HG03025 (cell line): ENCODE measurements around the gene BRI3.

ENCODE experiments used
- ATAC-seq: cut with Tn5 transposase; IDR thresholded peaks from one replicate; pipeline ENCODE4 v1.9.1; 2021; ENCODE audit warnings: mild to moderate bottlenecking, moderate library complexity; ENCODE audit not compliant: unreplicated experiment, low FRiP score

The BRI3 gene

DNA sequence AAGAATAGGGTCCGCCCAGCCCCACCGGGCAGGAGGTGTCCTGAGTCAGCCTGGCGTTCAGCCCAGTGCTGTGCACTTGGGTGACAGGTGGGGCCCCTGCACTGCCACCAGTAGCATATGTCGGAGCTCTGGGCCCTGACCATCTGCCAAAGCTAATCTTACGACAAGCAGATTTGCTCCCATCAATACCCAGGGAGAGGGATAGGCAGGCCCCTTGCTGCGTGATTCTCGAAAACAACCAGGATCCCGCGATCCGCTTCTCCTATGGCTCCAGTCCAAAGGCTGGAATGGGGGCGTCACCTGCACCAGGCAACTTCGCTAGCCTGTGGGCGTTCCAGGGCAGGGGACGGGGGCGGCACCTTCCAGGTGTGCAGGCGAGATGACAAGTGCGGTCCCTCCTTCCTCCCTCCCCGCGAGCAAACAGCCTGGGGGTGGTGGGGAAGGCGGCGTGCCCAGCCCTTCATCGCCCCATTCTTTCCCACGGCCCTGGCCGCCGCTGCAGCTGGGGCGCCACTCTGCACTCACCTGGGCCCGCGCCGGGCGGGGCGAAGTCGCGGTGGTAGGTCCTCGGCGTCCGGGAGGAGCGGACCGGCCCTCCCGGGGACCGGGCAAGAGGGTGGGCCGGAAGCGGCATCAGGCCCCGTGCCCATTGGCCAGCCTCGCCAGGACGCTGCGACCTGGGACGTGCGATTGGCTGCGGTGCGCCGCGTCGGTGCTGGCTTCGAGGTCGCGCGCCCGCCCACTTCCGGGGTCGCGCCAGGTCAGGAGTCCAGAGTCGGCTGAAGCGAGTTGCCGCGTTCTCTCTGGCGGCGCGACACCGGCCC, 29.7 kb upstream of the BRI3 start, which contains the start of gene TECPR1:
Gene TECPR1, minus strand, starts transcription at position 632 of the 824 bp plus-strand sequence. CDS start 6,086 bp downstream, outside the sequence.
- peak; percentile 92 for ATAC-seq

DNA sequence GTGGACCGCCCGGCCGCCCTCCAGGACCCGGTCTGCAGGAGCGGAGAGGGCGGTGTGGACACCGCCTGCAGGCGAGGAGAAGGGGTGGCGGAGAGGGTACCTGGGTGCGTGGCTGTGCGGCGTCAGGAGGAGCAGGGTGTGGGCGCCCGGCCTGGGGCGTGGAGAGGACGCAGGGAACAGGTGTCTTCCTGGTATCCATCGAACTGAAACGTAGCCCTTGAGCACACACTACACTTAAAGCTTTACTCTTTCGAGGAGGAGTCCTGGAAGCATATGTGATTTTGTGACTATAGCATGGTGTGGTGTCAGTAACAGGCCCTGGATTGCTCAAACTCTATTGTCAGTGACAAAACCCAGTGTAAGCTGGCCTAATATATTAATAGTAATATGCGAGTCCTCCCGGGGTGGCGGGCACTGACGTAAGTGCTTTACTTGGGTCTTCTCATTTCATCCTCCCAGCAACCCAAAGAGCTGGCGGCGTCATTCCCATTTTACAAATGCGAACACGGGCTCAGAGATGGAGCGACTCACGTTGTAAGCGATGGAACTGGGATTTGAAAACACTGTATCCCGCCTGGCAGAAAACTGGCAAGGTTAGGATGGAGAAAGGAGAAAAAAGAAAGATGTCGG, 28.9 kb upstream of the BRI3 start:
- peak; percentile 13 for ATAC-seq

DNA sequence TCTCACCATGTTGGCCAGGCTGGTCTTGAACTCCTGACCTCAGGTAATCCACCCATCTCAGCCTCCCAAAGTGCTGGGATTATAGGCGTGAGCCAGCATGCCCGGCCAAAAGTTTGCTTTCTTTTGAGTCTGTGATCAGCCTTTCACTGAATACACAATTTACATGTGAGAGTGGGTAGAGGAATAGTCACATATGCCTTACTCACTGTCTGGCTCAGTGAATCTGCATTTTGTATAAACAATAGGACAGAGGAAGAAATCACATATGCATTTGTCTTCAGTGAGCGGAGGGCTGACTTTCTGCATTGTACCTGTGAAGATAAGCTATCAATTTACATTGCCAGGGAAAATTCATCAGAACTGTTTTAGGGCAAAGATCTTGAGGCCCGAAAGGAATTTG, 27.0 kb upstream of the BRI3 start:
- no peak for ATAC-seq

DNA sequence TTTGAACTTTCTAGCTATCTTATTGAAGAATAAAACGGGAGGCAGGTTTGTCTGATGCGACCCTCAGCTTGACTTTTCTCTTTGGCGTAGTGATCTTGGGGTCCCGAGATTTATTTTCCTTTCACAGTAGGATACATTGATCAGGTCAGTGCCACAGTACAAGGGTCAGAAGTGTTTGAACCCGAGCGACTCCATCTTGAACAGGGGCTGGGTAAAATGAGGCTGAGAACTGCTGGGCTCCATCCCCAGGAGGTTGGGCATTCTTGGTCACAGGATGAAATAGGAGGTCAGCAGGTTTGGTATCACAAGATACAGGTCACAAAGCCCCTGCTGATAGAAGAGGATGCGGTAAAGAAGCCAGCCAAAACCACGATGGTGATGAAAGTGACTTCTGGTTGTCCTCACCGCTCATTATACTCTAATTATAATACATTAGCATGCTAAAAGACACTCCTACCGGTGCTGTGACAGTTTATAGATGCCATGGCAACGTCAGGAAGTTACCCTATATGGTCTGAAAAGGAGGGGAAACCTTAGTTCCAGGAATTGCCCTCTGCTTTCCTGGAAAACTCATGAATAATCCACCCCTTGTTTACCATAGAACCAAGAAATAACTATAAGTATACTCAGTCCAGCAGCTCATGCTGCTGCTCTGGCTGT, 26.4 kb upstream of the BRI3 start:
- ATAC-seq = no peak

DNA sequence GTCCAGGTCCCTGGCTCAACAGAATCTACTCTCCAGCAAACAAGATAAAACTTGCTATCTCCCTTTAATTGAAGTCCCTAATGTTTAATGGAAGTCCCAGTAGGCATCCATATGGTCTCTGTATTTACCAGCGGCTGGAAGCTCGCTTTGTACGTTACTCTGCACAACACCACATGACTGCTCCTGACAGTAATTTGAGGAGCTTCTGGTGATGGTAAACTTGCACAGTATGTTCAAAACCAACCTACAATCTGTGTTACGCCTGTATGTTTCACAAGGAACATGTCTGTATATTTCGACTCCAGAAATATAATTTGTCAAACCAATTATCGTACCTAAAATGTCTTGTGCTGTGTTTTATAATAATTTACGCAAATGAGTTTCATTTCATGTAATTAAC, 25.1 kb upstream of the BRI3 start:
- no peak for ATAC-seq

DNA sequence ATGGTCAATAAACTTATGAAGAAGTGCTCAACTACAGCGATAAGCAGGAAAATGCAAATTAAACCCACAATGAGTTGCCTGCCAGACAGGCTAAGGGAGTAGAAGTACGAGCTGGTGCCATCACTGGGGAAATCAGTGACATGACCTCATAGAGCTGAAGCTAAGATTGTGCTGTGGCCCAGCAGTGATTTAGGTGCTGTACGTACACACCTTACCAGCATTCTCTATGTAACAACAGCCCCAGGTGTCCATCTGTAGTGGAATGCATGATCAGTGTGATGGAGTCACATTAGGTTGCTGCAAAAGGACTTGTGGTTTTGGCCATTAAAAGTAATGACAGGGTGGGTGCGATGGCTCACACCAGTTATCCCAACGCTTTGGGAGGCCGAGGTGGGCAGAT, 23.8 kb upstream of the BRI3 start:
- ATAC-seq = no peak

DNA sequence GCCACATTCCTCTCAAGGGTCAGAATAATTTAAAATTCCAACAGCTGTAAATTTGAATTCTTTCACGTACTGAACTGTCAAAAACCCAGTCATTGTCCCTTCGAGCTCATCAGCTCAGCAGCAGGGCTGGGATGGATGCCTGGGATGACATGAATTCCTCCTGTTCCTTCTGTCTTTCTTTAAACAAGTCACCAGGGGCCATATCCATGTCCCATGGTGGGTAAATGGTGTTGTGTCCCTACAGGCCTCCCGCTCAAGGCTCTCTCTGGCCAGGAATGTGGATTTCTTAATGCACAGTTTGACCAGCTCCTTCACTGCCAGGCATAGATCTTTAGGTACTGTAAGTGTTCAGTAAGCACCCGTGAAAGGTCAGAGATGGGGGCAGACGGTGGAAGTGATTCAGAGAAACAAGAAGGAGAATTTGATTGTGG, 15.6 kb upstream of the BRI3 start:
- no peak for ATAC-seq

DNA sequence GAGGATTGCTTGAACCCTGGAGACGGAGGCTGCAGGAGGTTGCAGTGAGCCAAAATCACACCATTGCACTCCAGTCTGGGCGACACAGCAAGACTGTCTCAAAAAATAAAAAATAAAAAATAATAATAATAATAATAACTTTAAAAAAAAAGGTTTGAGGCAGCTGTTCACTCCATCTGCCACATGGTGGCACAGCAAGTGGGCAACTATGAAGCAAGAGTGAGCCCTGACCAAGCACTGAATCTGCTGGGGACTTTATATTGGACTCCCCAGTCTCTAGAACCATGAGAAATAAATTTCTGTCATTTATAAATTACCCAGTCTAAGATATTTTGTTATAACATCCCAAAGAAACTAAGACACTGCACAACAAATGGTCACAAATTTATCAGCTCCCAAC, 14.6 kb upstream of the BRI3 start:
- ATAC-seq = no peak

DNA sequence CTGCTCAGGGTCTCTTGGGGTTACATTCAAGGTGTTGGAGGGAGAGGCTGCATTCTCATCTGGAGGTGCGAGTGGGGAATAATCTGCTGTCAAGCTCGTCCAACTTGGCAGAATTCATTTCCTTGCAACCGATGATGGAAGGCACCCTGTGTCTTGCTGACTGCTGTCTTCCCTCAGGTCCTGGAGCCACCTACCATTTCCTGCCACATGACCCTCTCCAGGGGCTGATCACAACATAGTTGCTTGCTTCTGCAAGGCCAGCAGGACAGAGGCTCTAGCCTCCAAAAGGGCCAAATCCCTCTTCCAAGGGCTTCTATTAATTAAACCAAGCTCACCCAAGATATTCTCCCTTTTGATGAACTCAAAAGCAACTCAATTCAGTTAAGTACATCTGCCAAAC, 14.2 kb upstream of the BRI3 start:
- ATAC-seq = no peak

DNA sequence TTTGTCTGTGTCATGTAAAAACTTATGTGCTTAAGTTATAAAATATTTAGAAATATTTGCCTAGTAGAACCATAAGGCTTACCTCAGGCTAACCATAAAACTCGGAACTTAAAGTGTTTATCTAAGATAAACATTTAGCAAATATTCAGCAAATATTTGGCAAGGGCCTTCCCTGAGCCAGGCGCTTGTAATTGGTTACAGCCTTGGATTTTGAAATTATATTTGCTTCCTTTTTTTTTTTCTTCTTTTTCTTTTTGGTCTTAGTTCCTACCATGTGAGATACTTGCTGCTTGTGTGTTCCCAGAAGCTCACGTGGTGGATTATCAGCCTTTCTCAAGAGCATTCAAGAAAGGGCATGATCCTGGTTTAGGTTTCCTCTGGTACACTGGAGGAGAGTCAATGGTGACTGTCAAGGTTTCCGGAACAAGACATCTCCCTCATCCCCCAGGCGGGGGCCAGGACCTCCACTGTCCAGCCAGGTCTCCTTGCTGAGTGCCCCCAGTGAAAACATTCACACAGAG, 5.2 kb upstream of the BRI3 start:
- no peak for ATAC-seq

DNA sequence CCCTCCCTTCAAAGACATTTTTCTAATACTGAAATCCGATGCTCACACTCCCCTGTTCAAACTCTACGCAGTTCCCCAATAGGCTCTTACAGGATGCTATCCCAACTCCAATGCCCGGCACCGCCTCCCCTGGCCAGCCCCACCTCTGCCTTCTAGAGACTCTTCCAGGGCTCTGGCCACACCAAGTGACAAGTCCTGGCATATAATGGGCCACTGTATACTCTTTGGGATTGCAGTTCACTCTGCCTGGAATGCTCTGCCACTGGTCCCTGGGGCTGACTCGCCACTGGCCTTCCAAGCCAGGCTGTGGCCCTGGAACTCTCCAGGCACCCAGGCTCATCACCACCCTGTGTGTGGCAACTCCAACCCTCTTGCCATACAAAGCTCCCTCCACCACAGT, 3.1 kb upstream of the BRI3 start:
- ATAC-seq = no peak

DNA sequence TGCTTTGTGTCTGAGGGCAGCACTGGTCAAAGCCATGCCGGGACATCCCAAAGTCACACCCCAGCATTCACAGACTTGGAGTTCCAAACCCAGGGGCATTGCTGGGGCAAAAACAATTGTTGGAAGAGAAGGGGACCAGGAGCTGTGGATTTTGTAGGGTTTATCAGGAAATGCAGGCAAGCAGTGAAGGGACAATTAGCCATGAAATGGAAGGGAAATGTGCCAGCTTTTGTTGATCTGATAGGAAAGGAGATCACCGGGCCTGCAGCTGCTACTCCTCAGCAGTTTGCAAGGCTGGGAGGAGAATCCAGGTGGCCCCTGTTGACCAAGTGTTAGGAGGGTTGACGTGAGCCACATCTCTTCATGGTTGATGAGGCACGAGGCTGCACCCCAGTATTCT, 2.5 kb upstream of the BRI3 start:
- no peak for ATAC-seq

DNA sequence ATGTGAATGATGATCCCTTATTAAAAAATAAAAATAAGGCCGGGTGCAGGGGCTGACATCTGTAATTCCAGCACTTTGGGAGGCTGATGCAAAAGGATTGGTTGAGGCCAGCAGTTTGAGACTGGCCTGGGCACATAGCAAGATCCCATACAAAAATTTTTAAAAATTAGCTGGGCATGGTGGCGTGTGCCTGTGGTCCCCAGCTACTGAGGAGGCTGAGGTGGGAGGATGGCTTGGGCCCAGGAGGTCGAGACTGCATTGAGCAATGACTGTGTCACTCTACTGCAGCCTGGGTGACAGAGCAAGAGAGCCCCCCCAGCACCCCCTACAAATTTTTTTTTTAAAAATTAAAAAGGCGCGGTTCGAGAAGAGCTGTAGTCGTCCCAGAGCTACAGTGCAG, 1.2 kb upstream of the BRI3 start:
- ATAC-seq = no peak

DNA sequence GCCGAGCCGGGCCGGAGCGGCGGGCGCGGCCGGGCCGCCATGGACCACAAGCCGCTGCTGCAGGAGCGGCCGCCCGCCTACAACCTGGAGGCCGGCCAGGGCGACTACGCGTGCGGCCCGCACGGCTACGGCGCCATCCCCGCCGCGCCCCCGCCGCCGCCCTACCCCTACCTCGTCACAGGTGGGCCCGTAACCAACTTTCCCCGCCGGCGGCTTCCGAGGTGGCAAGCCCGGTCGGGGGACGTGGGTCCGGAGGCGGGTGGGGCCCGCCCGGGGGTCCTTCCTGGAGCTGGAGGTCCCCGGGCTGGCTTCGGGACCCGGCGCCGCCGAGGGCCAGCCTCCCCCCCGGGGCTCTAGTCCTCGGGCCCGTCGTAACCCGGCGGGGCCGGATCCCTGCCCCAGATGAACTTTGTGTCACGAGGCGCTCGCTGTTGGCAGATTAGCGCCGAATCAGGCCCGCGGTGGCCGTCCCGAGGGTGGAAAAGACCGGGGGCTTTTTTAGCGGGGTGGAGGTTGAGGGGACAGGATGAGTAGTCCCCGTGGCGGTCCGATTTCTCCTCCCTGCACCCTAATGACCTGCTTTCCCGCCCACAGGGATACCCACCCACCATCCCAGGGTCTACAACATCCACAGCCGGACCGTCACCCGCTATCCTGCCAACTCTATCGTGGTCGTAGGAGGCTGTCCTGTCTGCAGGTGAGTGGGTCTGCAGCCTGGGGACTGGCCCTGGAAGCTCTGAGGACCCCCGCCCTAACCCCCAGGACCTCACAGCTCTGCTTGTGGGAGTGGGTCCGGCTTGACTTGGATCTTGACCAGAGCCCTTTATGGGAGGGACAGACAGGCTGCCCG, 496 bp downstream of the BRI3 start:
- peak; percentile 24 for ATAC-seq

DNA sequence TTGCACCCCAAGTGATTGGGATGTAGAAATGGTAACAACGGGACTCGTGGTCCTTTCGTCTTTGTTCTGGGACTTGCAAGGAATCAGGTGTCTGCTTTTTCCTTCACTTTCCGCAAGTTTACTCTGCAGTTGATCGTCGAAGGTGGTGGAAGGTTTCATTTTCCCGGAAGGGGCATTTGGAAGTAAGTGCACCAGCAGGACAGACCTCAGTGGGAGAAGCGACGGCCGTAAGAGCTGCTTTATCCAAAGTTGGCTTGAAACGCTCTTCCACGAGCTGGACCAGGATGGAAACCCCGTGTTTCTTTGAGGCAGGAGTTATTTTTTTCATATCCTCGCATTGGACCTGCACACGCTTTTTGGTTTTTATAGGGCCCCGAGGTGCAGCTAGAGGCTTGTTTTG, 1.2 kb downstream of the BRI3 start:
- no peak for ATAC-seq

DNA sequence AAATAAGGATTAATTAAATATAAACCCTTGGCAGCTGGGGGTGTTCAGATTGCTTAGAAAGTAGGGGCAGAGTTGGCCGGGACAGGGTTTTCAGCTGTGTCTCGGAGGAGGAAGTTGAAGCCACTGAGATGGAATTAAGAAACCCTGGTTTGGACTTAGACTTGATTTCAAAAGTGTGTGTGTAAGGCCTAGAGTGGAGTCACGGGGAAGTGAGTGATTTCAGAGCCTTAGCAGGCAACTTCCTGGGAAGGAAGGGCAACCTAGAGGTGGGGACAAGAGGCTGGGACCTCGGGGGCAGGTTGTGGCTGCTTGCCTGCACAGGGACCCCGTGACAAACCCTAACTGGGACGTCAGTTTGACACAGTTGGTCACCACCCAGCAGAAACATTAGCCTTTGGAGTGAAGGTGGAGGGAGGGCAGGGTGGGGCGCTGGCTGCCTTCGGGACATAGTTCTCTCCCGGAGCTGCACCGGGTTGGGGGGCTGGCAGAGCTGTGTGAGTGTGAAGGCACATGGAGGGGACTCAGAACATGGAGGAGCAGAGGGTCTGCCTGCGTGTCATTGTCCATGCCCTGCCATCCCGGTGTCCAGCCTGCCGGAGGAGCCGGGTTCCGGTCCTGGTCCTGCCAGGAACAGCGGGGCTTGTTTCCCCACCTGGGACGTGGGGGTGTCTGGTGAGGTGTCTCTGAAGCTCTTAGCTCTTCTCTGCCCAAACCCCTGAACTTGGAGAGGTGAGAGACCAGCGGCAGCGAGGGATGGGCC, 1.8 kb downstream of the BRI3 start:
- no peak for ATAC-seq

DNA sequence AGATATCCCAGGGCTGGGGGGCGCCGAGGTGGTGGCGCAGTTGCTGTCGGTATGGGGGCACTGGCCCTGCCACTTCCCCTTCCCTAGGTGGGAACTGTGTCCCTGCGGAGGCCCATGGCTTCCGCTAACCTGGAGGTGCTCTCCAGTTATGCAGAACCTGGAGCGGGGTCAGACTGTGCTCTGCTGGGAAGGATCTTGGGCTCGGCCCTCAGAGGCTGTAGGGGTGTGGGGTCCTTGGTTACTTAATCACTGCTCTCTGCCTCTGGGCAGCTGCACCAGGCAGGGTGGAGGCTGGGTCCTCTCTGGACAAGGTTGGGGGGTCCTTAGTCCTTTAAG, 2.4 kb downstream of the BRI3 start:
- no peak for ATAC-seq

DNA sequence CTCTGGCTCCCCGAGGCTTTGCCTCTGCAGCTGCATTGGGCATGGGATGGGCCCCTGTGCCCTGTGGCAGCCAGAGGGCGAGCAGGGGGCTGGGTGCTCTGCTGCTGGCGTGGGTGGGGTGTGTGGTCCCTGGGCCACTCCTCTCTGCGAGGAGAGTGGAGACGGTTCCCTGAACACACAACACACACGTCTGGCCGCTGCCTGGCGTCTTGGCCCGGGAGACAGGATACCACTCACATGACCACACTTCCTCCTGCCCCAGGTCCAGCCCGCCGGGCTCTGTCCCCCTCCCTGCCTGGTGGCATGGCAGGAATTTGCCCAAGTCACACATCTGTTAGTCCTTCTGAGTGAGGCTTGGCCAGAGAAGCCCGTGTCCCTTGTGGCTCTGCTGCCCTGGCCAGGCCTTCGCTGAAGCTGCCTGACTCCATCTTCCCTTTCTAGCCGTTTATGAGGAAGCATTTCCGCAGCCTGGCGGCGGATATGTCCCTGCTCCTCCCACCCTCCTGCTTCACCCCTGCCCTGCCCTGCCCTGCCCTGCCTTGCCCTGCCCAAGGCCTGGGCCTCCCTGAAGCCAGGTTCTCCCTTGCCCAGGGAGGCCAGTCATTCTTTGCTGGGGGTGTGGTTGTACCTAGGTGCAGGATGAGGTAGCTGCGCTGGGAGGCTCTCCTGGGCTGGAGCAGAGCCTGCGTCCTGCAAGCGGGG, 3.0 kb downstream of the BRI3 start:
- no peak for ATAC-seq
